ENCODE measurements around the gene SYS1.
A peak's percentile ranks its signal among the peaks of the same experiment; 100 is the strongest.

SYS1 gene

DNA sequence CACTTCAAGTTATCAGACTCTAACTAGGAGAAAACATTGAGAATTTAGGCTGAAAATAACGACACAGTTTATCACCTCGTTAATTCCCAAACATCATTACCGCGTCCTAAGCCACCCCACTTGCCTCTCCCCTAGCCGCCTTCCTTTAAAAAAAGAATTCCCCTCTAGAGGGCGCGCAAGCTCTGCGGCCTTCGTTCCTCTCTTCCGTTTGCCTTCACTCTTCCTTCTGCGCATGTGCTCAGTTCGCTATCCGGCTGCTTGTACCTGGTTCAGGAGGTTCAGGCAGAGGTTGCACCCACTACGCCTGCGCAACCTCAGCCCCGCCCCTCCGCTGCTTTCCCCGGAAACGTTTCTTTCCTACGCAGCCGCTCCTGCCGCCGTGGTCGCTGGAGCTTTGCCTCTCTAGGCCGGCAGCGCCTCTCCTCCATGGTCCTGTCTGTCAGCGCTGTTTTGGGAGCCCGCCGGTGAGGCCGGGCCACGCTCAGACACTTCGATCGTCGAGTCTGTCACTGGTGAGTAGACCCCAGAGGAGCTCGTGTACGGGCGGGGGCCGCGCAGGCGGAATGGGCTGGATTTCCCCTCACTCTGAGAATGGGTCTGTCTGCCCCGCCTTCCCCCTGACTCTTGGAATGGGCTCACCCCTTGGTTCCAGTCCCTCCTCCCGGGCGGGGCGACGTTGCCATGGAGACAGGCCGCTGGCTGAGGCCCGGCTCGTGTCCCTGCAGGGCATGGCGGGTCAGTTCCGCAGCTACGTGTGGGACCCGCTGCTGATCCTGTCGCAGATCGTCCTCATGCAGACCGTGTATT is at the start of gene SYS1:
TSS of gene SYS1 (plus strand) at position 353 of the 807 bp plus-strand sequence. CDS start at position 729, 376 bp downstream.
- DNase-seq, result peak; percentile 99

GRCh38 chr20:45313943-45314342 is 49.0 kb upstream of the SYS1 start:
- DNase-seq, result no peak

- no peak for DNase-seq
Observed at GRCh38 chr20:45315672-45316071, 47.3 kb upstream of the SYS1 start.

- no peak for DNase-seq
Observed at GRCh38 chr20:45316150-45317080, 46.5 kb upstream of the SYS1 start.

GRCh38 chr20:45317826-45318225 is 45.1 kb upstream of the SYS1 start:
- DNase-seq, result no peak

DNA sequence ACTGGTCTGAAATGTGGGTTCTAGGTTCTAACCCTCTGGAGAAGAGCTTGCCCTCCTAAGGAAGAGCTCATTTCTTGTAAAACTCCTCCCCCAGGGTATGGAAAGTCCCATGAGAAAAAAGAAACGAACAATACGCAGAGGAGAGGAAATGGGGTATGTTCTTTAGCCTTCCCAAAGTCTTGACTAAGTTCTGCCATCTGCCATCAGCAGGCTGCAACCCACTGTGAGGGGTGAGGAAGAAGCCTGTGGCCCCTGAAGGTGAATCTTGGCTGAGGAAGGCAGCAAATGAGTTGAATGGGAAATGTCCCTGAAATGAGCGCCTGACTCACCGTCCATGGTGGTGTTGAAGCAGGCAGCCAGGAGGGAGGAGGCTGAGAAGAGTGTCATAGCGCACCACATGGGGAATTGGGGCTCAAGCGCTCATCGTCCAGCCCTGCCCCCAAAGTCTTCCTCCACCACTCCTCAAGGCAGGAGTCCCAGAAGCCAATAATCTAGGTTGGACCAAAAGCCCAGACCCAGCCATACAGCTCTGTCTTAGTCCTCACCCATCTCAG is 44.5 kb upstream of the SYS1 start:
- no peak for DNase-seq

DNA sequence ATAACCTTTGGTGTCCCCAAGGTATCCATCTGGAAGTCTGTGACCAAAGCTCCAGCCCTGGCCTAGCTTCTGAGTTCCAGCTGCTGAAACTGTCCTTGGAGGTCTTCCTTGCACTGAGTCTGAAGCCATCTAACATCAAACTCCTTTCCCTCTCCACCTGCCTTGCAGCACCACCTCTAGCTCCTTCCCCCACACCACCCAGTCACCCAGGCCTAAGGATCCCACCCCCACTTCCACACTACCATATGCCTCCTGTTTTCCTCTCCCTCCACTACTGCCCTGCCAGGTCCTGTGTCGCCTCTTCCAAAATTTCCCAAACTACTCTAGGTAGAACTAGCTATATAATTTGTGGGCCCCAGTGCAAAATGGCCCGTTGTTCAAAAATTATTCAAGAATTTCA is 44.0 kb upstream of the SYS1 start:
- no peak for DNase-seq

DNA sequence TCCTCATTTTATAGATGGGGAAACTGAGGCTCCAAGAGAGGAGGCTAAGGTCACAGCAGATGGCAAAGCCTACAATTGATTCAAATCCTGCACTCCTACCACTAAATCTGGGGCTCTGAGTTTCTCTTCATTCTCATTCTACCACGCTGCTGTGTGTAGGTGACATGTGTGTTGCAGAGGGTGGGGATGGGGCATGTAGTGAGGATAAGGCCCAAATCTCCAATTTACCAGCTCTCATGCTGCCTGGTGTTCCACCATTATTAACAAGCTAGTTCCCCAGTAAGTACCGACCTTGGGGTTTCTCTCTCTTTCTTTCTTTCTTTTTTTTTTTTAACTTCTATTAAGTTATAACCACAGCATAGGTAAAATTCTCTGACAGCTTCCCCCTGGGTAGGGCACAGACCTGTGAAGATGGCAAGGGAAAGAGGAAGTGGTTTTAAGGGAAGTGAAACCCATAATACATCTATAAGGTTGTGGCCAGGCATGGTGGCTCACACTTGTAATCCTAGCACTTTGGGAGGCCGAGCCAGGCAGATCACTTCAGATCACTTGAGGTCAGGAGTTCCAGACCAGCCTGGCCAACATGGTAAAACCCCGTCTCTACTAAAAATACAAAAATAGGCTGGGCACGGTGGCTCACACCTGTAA is 41.9 kb upstream of the SYS1 start:
- DNase-seq, result peak; percentile 7

DNA sequence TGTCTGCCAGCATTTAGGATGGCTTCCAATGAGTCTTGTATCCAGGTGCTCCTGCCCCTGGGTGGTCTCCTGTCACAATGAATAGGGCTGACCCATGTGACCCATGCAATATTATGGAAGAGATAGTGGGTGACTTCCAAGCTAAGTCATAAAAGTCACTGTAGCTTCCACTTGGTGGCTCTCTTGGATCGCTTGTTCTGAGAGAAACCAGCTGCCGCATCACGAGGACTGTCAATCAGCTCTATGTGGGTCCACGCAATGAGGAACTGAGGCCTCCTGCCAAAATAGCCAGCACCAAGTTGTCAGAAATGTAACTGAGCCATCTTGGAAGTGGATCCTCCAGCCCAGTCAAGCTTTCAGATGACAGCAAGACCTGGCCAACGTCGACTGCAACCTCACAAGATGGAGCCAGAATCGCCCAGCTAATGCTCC is 40.0 kb upstream of the SYS1 start:
- DNase-seq, result peak; percentile 9

GRCh38 chr20:45323731-45324130 is 39.2 kb upstream of the SYS1 start:
- no peak for DNase-seq

- DNase-seq, result no peak
Observed at GRCh38 chr20:45325371-45325770, 37.6 kb upstream of the SYS1 start.

DNA sequence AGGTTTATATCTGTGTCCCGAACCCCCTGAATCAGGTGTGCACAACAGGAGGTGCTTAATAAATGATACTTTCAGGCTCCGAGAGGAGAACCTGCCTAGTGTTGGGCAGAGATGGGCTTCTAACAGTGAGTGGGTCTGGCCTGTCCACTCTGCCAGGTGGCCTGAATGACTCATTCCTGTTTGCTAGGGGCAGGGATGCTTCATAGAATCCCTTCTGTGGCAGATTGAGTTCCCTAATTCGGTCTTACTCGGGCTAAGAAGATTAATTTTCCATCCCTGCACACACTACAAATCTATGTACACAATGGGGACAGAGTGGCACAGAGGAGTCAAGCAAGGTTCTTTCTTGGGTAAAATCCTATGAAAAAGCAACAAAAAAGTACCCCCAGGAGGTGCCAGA is 34.5 kb upstream of the SYS1 start:
- no peak for DNase-seq

DNA sequence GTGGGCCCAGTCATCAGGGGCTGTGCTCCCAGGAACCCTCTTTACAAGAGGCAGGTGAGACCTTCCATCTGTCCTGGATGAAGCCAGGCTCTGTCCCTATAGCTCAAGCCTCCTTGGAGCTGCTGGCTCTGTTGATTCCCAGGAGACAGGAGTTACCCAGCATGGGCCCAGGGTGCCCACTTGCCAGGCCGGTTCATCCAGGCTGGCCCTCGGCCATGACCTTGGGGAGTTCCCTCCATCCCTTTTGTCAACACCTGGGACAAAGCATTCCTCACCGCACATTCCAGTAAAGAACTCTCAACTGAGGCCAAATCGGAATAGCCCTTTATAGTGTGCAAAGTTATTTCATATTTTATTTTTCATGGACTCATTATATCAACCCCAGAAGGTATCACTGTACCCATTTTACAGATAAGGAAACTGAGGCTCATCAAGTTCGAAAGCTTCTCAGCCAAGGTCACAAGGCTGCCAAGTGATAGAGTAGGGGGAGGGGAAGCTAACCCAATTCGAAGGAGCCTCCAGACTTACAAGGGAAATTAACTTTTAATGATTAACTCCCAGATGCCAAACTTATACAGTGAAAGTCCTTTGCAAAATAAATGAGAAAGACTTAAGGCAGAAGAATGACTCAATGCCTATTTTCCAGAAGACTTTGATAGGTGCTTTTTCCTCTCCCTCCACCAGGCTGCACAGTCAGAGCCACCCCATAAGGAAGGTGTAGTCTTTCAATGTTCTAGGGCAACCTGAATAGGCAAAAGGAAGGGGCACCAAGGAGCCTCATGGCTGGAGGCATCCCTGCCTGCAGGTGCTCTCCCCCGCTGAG is 33.2 kb upstream of the SYS1 start:
- no peak for DNase-seq

- DNase-seq, result no peak
Observed at GRCh38 chr20:45330476-45330875, 32.5 kb upstream of the SYS1 start.

GRCh38 chr20:45336530-45337366 is 26.2 kb upstream of the SYS1 start:
- no peak for DNase-seq

- DNase-seq, result no peak
Observed at GRCh38 chr20:45337367-45338120, 25.4 kb upstream of the SYS1 start.

- DNase-seq, result no peak
Observed at GRCh38 chr20:45338121-45339030, 24.6 kb upstream of the SYS1 start.

- DNase-seq, result no peak
Observed at GRCh38 chr20:45339084-45339483, 23.9 kb upstream of the SYS1 start.

- DNase-seq, result no peak
Observed at GRCh38 chr20:45339799-45340198, 23.2 kb upstream of the SYS1 start.
